ENCODE data around the gene CD63. TPM values are rescaled to one million over a fixed set of nuclear protein-coding genes. Genes with fewer than 3 reads are reported as not detected.

Gene CD63
- total RNA-seq, 4 donors from 2014 or later = 683 to 1,145 (median 1,122) TPM

GRCh38 chr12:55698241-55698955 is 30.4 kb downstream of the CD63 start:
- intact Hi-C loops (cut with DNase I) = no loop called here
- WGBS, 2 donors = 84 to 91% methylated on average over 5 to 8 of the region's 16 CpGs
- DNase-seq = no peak
- no peak overlapping the region for H3K4me3 ChIP-seq (replicated peaks in 1 of 3)
- no peaks in the 10 kb centered on the region for H3K27me3 ChIP-seq
- TF ChIP-seq CTCF (IDR thresholded peaks at IDR 0.05) (no peak), POLR2A (IDR thresholded peaks at IDR 0.05) (no peak)
- H3K27ac ChIP-seq = no peak overlapping the region
- no peaks in the 10 kb centered on the region for H3K36me3 ChIP-seq
- no peaks in the 10 kb centered on the region for H3K9me3 ChIP-seq
- no peaks in the 10 kb centered on the region for H3K4me1 ChIP-seq

- H3K27ac ChIP-seq = no peak overlapping the region
- H3K4me3 ChIP-seq (replicated peaks in 1 of 3) = no peak overlapping the region
- no peaks in the 10 kb centered on the region for H3K9me3 ChIP-seq
- TF ChIP-seq CTCF (IDR thresholded peaks at IDR 0.05) (no peak), POLR2A (IDR thresholded peaks at IDR 0.05) (no peak)
- DNase-seq = no peak
- H3K36me3 ChIP-seq = no peaks in the 10 kb centered on the region
- no peaks in the 10 kb centered on the region for H3K4me1 ChIP-seq
- intact Hi-C loops (cut with DNase I) = no loop called here
- WGBS, 2 donors = 91% methylated on average over 7 of the region's 7 CpGs
- H3K27me3 ChIP-seq = no peaks in the 10 kb centered on the region
Measured at GRCh38 chr12:55697686-55698085, 31.1 kb downstream of the CD63 start.

- no peak for DNase-seq
- H3K27me3 ChIP-seq = no peaks in the 10 kb centered on the region
- 85 to 93% methylated on average over 19 of the region's 19 CpGs for WGBS, 2 donors
- H3K36me3 ChIP-seq = no peaks in the 10 kb centered on the region
- no peak overlapping the region for H3K27ac ChIP-seq
- no peaks in the 10 kb centered on the region for H3K4me1 ChIP-seq
- intact Hi-C loops (cut with DNase I) = no loop called here
- H3K9me3 ChIP-seq = no peaks in the 10 kb centered on the region
- H3K4me3 ChIP-seq (replicated peaks in 1 of 3) = no peak overlapping the region
- TF ChIP-seq CTCF (IDR thresholded peaks at IDR 0.05) (no peak), POLR2A (IDR thresholded peaks at IDR 0.05) (no peak)
Measured at GRCh38 chr12:55696796-55697462, 31.9 kb downstream of the CD63 start.

- WGBS, 2 donors = 88 to 93% methylated on average over 6 of the region's 6 CpGs
- Histone ChIP-seq H3K4me1 (no peaks in the 10 kb centered on the region), H3K9me3 (no peaks in the 10 kb centered on the region), H3K4me3 (replicated peaks in 1 of 3) (no peak overlapping the region), H3K36me3 (no peaks in the 10 kb centered on the region), H3K27ac (no peak overlapping the region), H3K27me3 (no peaks in the 10 kb centered on the region)
- intact Hi-C loops (cut with DNase I) = no loop called here
- no peak for TF ChIP-seq CTCF (IDR thresholded peaks at IDR 0.05)
- TF ChIP-seq POLR2A (IDR thresholded peaks at IDR 0.05) = no peak
- DNase-seq = no peak
Measured at GRCh38 chr12:55696141-55696540, 32.7 kb downstream of the CD63 start.

GRCh38 chr12:55695349-55695748 is 33.5 kb downstream of the CD63 start:
- 77 to 79% methylated on average over 7 of the region's 7 CpGs for WGBS, 2 donors
- DNase-seq = no peak

More at GRCh38 chr12:55695349-55695748, 33.5 kb downstream of the CD63 start:
- H3K9me3 ChIP-seq = no peaks in the 10 kb centered on the region
- H3K4me1 ChIP-seq = no peaks in the 10 kb centered on the region
- no peaks in the 10 kb centered on the region for H3K36me3 ChIP-seq
- H3K27me3 ChIP-seq = no peaks in the 10 kb centered on the region
- intact Hi-C loops (cut with DNase I) = no loop called here
- TF ChIP-seq CTCF (IDR thresholded peaks at IDR 0.05) (no peak), POLR2A (IDR thresholded peaks at IDR 0.05) (no peak)
- no peak overlapping the region for H3K4me3 ChIP-seq (replicated peaks in 1 of 3)
- H3K27ac ChIP-seq = no peak overlapping the region

Data from thyroid gland (tissue), 4 donors.